ENCODE data around the gene CRELD1. TPM values are rescaled to one million over a fixed set of nuclear protein-coding genes. Genes with fewer than 3 reads are reported as not detected.
A peak's percentile ranks its signal among the peaks of the same experiment; 100 is the strongest.

Gene CRELD1
- total and polyA plus RNA-seq, 9 of the 15 experiments (the other 6 are each of a cell fraction or from before 2014, with no cell fraction given), result 3.3 to 25.8 (median 16.5) TPM

DNA sequence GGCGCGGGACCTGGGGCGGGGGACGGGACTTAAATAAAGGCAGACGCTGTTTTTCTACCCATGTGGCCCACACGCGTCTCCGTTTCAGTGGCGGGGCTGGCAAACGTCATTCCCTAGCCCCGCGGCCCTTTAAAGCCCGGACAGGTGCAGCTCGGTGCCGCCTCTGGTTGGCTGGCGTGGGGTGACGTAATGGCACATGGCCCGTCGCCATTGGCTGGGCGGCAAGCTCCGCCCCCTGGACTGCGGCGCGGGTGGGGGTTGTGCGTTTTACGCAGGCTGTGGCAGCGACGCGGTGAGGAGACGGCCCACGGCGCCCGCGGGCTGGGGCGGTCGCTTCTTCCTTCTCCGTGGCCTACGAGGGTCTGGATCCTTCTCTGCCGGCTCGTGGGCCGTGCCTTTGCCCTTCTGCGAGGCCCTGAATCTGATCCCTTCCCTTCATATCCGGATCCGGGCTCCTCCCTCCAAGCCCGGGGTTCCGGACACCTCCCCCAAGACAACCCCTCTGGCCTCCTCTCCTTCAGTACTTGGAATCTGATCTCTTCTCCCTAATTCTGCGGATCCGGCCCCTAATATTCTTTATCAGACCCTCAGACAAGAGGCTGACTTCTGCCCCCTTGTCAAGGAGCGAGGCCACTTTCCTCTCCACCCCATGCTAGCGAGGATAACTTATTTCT lies at the start of gene CRELD1 (continued):
- TF ChIP-seq HMBOX1 (IDR thresholded peaks at IDR 0.05) (no peak), FOXJ2 (tag; IDR thresholded peaks at IDR 0.05) (no peak), EP400 (IDR thresholded peaks at IDR 0.05) (peak; percentile 93), ERF (CRISPR knock-in tag; IDR thresholded peaks at IDR 0.05) (0 out of 2 replicates have a peak, but pooled peaks have one; percentile 71), SNAPC5 (CRISPR knock-in tag; IDR thresholded peaks at IDR 0.05) (no peak), EWSR1 (IDR thresholded peaks at IDR 0.05; ENCODE audit: borderline replicate concordance, low read depth, partially characterized antibody) (no peak), ZNF165 (CRISPR knock-in tag; IDR thresholded peaks at IDR 0.05; ENCODE audit: borderline replicate concordance) (0 out of 2 replicates have a peak, but pooled peaks have one; percentile 62), POLR3G (IDR thresholded peaks at IDR 0.05; ENCODE audit: extremely low read depth, insufficient read length, insufficient replicate concordance) (no peak), ESRRB (CRISPR knock-in tag; IDR thresholded peaks at IDR 0.05; ENCODE audit: borderline replicate concordance) (no peak), MEF2A (IDR thresholded peaks at IDR 0.05; ENCODE audit: control insufficient read depth, low read depth, low read length) (no peak), SMAD4 (CRISPR knock-in tag; conservative IDR thresholded peaks at IDR 0.05) (no peak), MECOM (CRISPR knock-in tag; IDR thresholded peaks at IDR 0.05) (no peak), LARP7 (IDR thresholded peaks at IDR 0.05) (no peak), ZFP91 (CRISPR knock-in tag; IDR thresholded peaks at IDR 0.05) (peak; percentile 84; the same call in 1 of the 2 replicates), KAT7 (CRISPR knock-in tag; IDR thresholded peaks at IDR 0.05; ENCODE audit: borderline replicate concordance) (no peak), ZNF518B (CRISPR knock-in tag; IDR thresholded peaks at IDR 0.05) (no peak), ZNF224 (CRISPR knock-in tag; IDR thresholded peaks at IDR 0.05) (no peak), SPI1 (IDR thresholded peaks at IDR 0.05; ENCODE audit: borderline replicate concordance, low read depth, low read length) (no peak), SIN3A (IDR thresholded peaks at IDR 0.05; ENCODE audit: borderline replicate concordance in 2 of 2, control insufficient read depth in 1 of 2, low read depth in 2 of 2, low read length in 2 of 2) (peak; percentile 78 to 80; a peak in 2 of 4 replicates), GABPB1 (CRISPR knock-in tag; IDR thresholded peaks at IDR 0.05) (peak; percentile 14; the same call in 1 of the 2 replicates)
- TF ChIP-seq, protein P1, sequence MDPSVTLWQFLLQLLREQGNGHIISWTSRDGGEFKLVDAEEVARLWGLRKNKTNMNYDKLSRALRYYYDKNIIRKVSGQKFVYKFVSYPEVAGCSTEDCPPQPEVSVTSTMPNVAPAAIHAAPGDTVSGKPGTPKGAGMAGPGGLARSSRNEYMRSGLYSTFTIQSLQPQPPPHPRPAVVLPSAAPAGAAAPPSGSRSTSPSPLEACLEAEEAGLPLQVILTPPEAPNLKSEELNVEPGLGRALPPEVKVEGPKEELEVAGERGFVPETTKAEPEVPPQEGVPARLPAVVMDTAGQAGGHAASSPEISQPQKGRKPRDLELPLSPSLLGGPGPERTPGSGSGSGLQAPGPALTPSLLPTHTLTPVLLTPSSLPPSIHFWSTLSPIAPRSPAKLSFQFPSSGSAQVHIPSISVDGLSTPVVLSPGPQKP (CRISPR knock-in tag; IDR thresholded peaks at IDR 0.05), result no peak
